ENCODE results near the gene TMEM150C. TPM values are rescaled to one million over a fixed set of nuclear protein-coding genes. Genes with fewer than 3 reads are reported as not detected.

The TMEM150C gene
- polyA plus RNA-seq, 1 donor (not counting 4 experiments of a cell fraction or from before 2014, with no cell fraction given) = 0.07 TPM

DNA sequence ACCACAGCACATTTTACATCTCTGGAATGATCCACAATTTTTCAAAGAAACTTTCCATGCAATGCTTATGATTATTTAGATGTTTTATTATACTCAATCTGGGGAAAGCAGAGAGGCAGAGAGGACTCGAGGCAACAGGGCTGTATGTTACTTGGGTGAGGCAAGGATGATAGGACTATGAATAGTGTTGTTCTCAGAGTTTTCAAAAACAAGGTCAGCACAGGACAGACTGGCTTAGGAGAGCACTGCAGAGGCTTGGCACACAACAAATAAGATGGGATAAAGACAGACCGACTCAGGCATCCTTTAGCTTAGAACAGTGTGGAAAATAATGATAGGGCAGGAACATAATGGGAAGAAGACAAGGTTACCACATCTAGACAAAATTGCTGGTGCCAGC is 65.4 kb downstream of the TMEM150C start:
- H3K4me1 ChIP-seq (ENCODE audit: control insufficient read depth, extremely low read depth, insufficient read depth, low read length) = no peaks in the 10 kb centered on the region
- TF ChIP-seq, protein P1, sequence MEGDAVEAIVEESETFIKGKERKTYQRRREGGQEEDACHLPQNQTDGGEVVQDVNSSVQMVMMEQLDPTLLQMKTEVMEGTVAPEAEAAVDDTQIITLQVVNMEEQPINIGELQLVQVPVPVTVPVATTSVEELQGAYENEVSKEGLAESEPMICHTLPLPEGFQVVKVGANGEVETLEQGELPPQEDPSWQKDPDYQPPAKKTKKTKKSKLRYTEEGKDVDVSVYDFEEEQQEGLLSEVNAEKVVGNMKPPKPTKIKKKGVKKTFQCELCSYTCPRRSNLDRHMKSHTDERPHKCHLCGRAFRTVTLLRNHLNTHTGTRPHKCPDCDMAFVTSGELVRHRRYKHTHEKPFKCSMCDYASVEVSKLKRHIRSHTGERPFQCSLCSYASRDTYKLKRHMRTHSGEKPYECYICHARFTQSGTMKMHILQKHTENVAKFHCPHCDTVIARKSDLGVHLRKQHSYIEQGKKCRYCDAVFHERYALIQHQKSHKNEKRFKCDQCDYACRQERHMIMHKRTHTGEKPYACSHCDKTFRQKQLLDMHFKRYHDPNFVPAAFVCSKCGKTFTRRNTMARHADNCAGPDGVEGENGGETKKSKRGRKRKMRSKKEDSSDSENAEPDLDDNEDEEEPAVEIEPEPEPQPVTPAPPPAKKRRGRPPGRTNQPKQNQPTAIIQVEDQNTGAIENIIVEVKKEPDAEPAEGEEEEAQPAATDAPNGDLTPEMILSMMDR (optimal IDR thresholded peaks at IDR 0.05 in 1 of 3, IDR thresholded peaks at IDR 0.05 in 1 of 3, conservative IDR thresholded peaks at IDR 0.05 in 1 of 3; ENCODE audit: extremely low read depth in 1 of 3, insufficient read depth in 2 of 3, low read length in 3 of 3) = no peak
- TF ChIP-seq EZH2 (IDR thresholded peaks at IDR 0.05; ENCODE audit: low read length) = no peak
- H3K9me1 ChIP-seq (ENCODE audit: control insufficient read depth, extremely low read depth, insufficient read depth, low read length) = no peaks in the 10 kb centered on the region
- no peak overlapping the region for H3K4me2 ChIP-seq (ENCODE audit: control insufficient read depth, extremely low read depth, insufficient read depth, low read depth, low read length)
- FAIRE-seq (no peak), DNase-seq (ENCODE audit: low read depth, low spot score) (no peak)
- no peaks in the 10 kb centered on the region for H4K20me1 ChIP-seq (ENCODE audit: control insufficient read depth, extremely low read depth, insufficient read depth, low read length)
- H3K27ac ChIP-seq (ENCODE audit: control insufficient read depth, insufficient read depth, low read length) = no peak overlapping the region
- H2AFZ ChIP-seq (ENCODE audit: control insufficient read depth, low read length) = no peak overlapping the region
- dilution Hi-C loops (cut with MboI; ENCODE audit: extremely low pct_ligation_motif_present, low sequenced_read_pairs) = no loop called here
- H3K79me2 ChIP-seq (ENCODE audit: control insufficient read depth, insufficient read depth, low read length) = no peaks in the 10 kb centered on the region
- H3K9me3 ChIP-seq (ENCODE audit: control insufficient read depth, low read depth, low read length) = no peaks in the 10 kb centered on the region
- no peak overlapping the region for H3K4me3 ChIP-seq (ENCODE audit: control insufficient read depth in 2 of 3, extremely low read depth in 1 of 3, insufficient read depth in 2 of 3, low read depth in 1 of 3, low read length in 3 of 3)
- no peak overlapping the region for H3K9ac ChIP-seq (ENCODE audit: control insufficient read depth, extremely low read depth, insufficient read depth, low read length)
- H3K27me3 ChIP-seq (ENCODE audit: control insufficient read depth, extremely low read depth, insufficient read depth, low read length) = no peaks in the 10 kb centered on the region
- H3K36me3 ChIP-seq (ENCODE audit: control insufficient read depth in 2 of 2, extremely low read depth in 1 of 2, insufficient read depth in 2 of 2, low read length in 2 of 2) = no peaks in the 10 kb centered on the region

DNA sequence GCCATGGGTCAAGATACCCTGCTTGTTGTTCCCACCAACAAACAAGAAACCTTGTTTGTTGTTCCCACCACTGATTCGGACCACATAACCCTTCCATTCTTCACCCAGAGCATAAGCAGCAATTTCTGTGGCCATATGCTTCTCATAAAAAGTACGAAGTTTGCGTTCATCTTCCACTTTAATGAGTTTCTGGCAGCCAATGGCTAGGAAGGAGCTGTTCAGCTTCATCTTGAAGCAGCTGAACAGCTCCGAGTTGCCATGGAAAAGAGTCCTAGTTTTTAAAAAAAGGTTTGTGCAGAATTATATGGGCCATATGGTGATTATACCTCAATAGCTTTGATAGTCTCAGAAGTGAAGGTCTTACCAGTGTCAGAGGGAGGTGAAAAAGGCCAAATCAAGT is 66.1 kb downstream of the TMEM150C start:
- H3K9me3 ChIP-seq (ENCODE audit: control insufficient read depth, low read depth, low read length) = no peaks in the 10 kb centered on the region
- no peak for TF ChIP-seq EZH2 (IDR thresholded peaks at IDR 0.05; ENCODE audit: low read length)
- TF ChIP-seq, protein P1 (optimal IDR thresholded peaks at IDR 0.05 in 1 of 3, IDR thresholded peaks at IDR 0.05 in 1 of 3, conservative IDR thresholded peaks at IDR 0.05 in 1 of 3; ENCODE audit: extremely low read depth in 1 of 3, insufficient read depth in 2 of 3, low read length in 3 of 3) = no peak
- H3K9me1 ChIP-seq (ENCODE audit: control insufficient read depth, extremely low read depth, insufficient read depth, low read length) = no peaks in the 10 kb centered on the region
- no peaks in the 10 kb centered on the region for H4K20me1 ChIP-seq (ENCODE audit: control insufficient read depth, extremely low read depth, insufficient read depth, low read length)
- H3K27ac ChIP-seq (ENCODE audit: control insufficient read depth, insufficient read depth, low read length) = no peak overlapping the region
- no peaks in the 10 kb centered on the region for H3K4me1 ChIP-seq (ENCODE audit: control insufficient read depth, extremely low read depth, insufficient read depth, low read length)
- no peaks in the 10 kb centered on the region for H3K79me2 ChIP-seq (ENCODE audit: control insufficient read depth, insufficient read depth, low read length)
- FAIRE-seq (no peak), DNase-seq (ENCODE audit: low read depth, low spot score) (no peak)
- dilution Hi-C loops (cut with MboI; ENCODE audit: extremely low pct_ligation_motif_present, low sequenced_read_pairs) = no loop called here
- no peak overlapping the region for H2AFZ ChIP-seq (ENCODE audit: control insufficient read depth, low read length)
- no peak overlapping the region for H3K4me3 ChIP-seq (ENCODE audit: control insufficient read depth in 2 of 3, extremely low read depth in 1 of 3, insufficient read depth in 2 of 3, low read depth in 1 of 3, low read length in 3 of 3)
- no peaks in the 10 kb centered on the region for H3K36me3 ChIP-seq (ENCODE audit: control insufficient read depth in 2 of 2, extremely low read depth in 1 of 2, insufficient read depth in 2 of 2, low read length in 2 of 2)
- no peaks in the 10 kb centered on the region for H3K27me3 ChIP-seq (ENCODE audit: control insufficient read depth, extremely low read depth, insufficient read depth, low read length)
- no peak overlapping the region for H3K4me2 ChIP-seq (ENCODE audit: control insufficient read depth, extremely low read depth, insufficient read depth, low read depth, low read length)
- H3K9ac ChIP-seq (ENCODE audit: control insufficient read depth, extremely low read depth, insufficient read depth, low read length) = no peak overlapping the region
